Activated CD8-positive, alpha-beta memory T cell treated with anti-CD3 and anti-CD28 coated beads, Interleukin-2, amount 50 U/mL, for 48 hours (primary cell): ENCODE data around the gene PAIP2.

Experiments used
- DNase-seq: peaks from one replicate; pipeline ENCODE4 v3.0.0-alpha.2; 2020

PAIP2 gene

GRCh38 chr5:139341689-139342422 lies at the start of gene PAIP2:
Gene PAIP2 (plus strand): TSS chr5:139341854. CDS start chr5:139363785, 21,931 bp downstream.
- DNase-seq: peak; percentile 98

GRCh38 chr5:139293202-139293506 lies 48.5 kb upstream of the PAIP2 start:
- no peak for DNase-seq

GRCh38 chr5:139293507-139294373 lies 47.9 kb upstream of the PAIP2 start, which contains the start of gene MATR3:
Gene MATR3 (plus strand): TSS chr5:139293740. CDS start chr5:139307416, 13,676 bp downstream.
- peak; percentile 96 for DNase-seq

GRCh38 chr5:139294374-139295165 lies 47.1 kb upstream of the PAIP2 start:
- peak; percentile 82 for DNase-seq

- no peak for DNase-seq
These were observed 46.2 kb upstream of the PAIP2 start for GRCh38 chr5:139295346-139296057.

- DNase-seq: no peak
These were observed 45.5 kb upstream of the PAIP2 start for GRCh38 chr5:139296198-139296597.

GRCh38 chr5:139296862-139297326 lies 44.8 kb upstream of the PAIP2 start:
- DNase-seq: no peak

- DNase-seq: no peak
These were observed 44.1 kb upstream of the PAIP2 start for GRCh38 chr5:139297439-139298133.

GRCh38 chr5:139298242-139298641 lies 43.4 kb upstream of the PAIP2 start:
- peak; percentile 51 for DNase-seq

- DNase-seq: no peak
These were observed 42.2 kb upstream of the PAIP2 start for GRCh38 chr5:139299486-139299885.

GRCh38 chr5:139301808-139302499 lies 39.7 kb upstream of the PAIP2 start:
- no peak for DNase-seq

GRCh38 chr5:139304391-139305324 lies 37.0 kb upstream of the PAIP2 start:
- DNase-seq: no peak

- DNase-seq: no peak
These were observed 35.5 kb upstream of the PAIP2 start for GRCh38 chr5:139306197-139306596.

- DNase-seq: no peak
These were observed 34.9 kb upstream of the PAIP2 start for GRCh38 chr5:139306628-139307379.

- DNase-seq: no peak
These were observed 32.9 kb upstream of the PAIP2 start for GRCh38 chr5:139308797-139309196.

GRCh38 chr5:139310715-139311186 lies 30.9 kb upstream of the PAIP2 start:
- DNase-seq: peak; percentile 52

- no peak for DNase-seq
These were observed 29.6 kb upstream of the PAIP2 start for GRCh38 chr5:139312075-139312474.

- DNase-seq: no peak
These were observed 27.4 kb upstream of the PAIP2 start for GRCh38 chr5:139314276-139314675.

GRCh38 chr5:139315056-139315615 lies 26.5 kb upstream of the PAIP2 start:
- DNase-seq: no peak
